ENCODE measurements around the gene TP53. TPM values are rescaled to one million over a fixed set of nuclear protein-coding genes. Genes with fewer than 3 reads are reported as not detected.
"Not testable (repeated sequence)": the region's sequence is repeated elsewhere in the genome, so short reads cannot be mapped to it uniquely, and the experiment has no call there.

Gene TP53
- total and polyA plus RNA-seq, 7 donors, result 7.4 to 36.7 (median 18.1) TPM

DNA sequence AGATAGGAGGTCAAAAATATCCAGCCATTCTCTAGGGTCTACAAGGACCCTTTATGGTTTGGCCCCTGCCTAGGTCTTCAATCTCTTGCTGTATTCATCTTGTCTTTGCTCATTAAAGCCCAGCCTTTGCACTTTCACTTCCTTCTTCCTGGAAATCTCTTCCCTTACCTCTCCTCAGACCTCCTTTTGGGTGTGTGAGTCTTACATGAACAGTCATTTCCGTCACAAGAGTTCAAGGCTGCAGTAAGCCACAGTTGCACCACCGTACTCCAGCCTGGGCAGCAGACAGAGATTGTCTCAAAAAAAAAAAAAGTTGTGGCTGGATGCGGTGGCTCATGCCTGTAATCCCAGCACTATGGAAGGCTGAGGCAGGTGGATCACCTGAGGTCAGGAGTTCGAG, 42.5 kb downstream of the TP53 start:
- Histone ChIP-seq H3K4me1 (no peaks in the 10 kb centered on the region), H3K27me3 (ENCODE audit: insufficient read depth in 3 of 3, low read length in 2 of 3) (peaks cover 0 to 30% (median 0%) of the 10 kb centered on the region in 3 donors), H3K4me3 (no peak overlapping the region), H3K9me3 (no peaks in the 10 kb centered on the region), H3K27ac (no peak overlapping the region), H3K36me3 (ENCODE audit: insufficient read depth in 1 of 2, low read depth in 1 of 2) (no peaks in the 10 kb centered on the region)
- DNase-seq (no peak), ATAC-seq (no peak)
- TF ChIP-seq, protein P1, sequence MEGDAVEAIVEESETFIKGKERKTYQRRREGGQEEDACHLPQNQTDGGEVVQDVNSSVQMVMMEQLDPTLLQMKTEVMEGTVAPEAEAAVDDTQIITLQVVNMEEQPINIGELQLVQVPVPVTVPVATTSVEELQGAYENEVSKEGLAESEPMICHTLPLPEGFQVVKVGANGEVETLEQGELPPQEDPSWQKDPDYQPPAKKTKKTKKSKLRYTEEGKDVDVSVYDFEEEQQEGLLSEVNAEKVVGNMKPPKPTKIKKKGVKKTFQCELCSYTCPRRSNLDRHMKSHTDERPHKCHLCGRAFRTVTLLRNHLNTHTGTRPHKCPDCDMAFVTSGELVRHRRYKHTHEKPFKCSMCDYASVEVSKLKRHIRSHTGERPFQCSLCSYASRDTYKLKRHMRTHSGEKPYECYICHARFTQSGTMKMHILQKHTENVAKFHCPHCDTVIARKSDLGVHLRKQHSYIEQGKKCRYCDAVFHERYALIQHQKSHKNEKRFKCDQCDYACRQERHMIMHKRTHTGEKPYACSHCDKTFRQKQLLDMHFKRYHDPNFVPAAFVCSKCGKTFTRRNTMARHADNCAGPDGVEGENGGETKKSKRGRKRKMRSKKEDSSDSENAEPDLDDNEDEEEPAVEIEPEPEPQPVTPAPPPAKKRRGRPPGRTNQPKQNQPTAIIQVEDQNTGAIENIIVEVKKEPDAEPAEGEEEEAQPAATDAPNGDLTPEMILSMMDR (IDR thresholded peaks at IDR 0.05), result no peak
- intact Hi-C loops (cut with DNase I), result no loop called here
- WGBS, 3 donors, result 86 to 92% (median 91%) methylated on average over 4 of the region's 4 CpGs

DNA sequence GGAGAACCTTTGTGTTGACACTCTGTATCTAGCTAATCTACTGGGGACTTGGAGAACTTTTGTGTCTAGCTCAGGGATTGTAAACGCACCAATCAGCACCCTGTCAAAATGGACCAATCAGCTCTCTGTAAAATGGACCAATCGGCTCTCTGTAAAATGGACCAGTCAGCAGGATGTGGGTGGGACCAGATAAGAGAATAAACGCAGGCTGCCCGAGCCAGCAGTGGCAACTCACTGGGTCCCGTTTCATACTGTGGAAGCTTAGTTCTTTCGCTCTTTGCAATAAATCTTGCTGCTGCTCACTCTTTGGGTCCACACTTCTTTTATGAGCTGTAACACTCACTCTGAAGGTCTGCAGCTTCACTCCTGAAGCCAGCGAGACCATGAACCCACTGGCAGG, 45.7 kb downstream of the TP53 start:
- H3K27me3 ChIP-seq (ENCODE audit: insufficient read depth in 3 of 3, low read length in 2 of 3); H3K36me3 ChIP-seq (ENCODE audit: insufficient read depth in 1 of 2, low read depth in 1 of 2); H3K27ac ChIP-seq; H3K4me3 ChIP-seq; intact Hi-C loops (cut with DNase I); ATAC-seq; H3K9me3 ChIP-seq; DNase-seq; H3K4me1 ChIP-seq: not testable (repeated sequence)
- 46 to 53% (median 51%) methylated on average over 6 to 7 of the region's 7 CpGs for WGBS, 3 donors

DNA sequence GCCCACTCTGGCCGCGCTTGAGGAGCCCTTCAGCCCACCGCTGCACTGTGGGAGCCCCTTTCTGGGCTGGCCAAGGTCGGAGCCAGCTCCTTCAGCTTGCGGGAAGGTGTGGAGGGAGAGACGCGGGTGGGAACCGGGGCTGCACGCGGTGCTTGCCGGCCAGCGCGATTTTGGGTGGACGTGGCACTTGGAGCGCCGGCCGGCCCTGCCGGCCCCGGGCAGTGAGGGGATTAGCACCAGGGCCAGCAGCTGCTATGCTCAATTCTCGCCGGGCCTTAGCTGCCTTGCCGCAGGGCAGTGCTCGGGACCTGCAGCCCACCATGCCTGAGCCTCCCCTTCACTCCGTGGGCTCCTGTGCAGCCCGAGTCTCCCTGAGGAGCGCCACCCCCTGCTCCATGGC, 46.5 kb downstream of the TP53 start:
- ATAC-seq (no peak), DNase-seq (no peak)
- TF ChIP-seq, protein P1 (IDR thresholded peaks at IDR 0.05), result no peak
- Histone ChIP-seq H3K4me1 (no peaks in the 10 kb centered on the region), H3K9me3 (no peaks in the 10 kb centered on the region), H3K36me3 (ENCODE audit: insufficient read depth in 1 of 2, low read depth in 1 of 2) (no peaks in the 10 kb centered on the region), H3K27ac (no peak overlapping the region), H3K27me3 (ENCODE audit: insufficient read depth in 3 of 3, low read length in 2 of 3) (no peaks in the 10 kb centered on the region), H3K4me3 (no peak overlapping the region)
- intact Hi-C loops (cut with DNase I), result no loop called here
- 90 to 92% (median 90%) methylated on average over 24 to 26 of the region's 26 CpGs for WGBS, 3 donors

DNA sequence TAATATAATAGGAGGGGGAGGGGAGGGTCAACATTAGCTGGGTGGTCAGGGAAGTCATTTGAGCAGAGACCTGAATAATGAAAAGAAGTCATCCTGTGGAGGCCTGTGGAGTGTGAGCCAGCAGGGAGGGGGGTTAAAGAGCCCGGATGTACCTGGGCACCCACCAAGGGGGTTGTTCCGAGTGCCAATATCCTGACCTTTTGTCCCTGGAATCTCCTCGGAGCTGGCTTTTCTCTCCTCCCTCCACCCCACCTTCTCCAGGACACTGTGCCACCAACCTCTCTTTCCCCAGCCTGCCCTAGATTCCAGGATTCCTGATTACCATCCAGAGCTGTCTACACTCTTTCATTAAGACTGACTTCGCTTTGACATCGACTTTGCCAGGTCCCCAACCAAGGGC, 51.1 kb downstream of the TP53 start:
- Histone ChIP-seq H3K27ac (no peak overlapping the region), H3K36me3 (ENCODE audit: insufficient read depth in 1 of 2, low read depth in 1 of 2) (no peaks in the 10 kb centered on the region), H3K27me3 (ENCODE audit: insufficient read depth in 3 of 3, low read length in 2 of 3) (no peaks in the 10 kb centered on the region), H3K4me3 (no peak overlapping the region), H3K4me1 (no peaks in the 10 kb centered on the region), H3K9me3 (no peaks in the 10 kb centered on the region)
- DNase-seq (no peak), ATAC-seq (no peak)
- WGBS, 3 donors, result 33 to 49% (median 48%) methylated on average over 5 of the region's 5 CpGs
- intact Hi-C loops (cut with DNase I), result no loop called here
- TF ChIP-seq, protein P1 (IDR thresholded peaks at IDR 0.05), result no peak

DNA sequence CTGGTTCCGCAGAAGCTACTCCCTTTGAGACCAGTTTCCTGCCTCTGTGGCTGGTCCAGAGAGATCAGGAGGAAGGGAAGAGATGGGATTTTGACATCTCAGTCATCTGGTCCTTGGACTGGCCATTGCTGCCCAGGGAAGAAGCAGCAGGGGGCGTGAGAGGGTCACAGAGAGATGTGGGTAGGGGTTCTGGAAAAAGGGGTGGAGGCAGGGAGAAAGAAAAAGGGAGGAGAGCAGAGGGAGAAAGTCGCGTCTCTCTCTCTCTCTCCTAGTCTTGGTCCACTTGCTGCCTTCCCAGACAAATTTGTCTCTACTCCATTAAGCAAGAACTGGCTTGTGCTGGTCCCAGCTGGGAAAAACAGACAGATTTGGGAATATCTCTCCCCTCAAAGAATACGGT, 52.9 kb downstream of the TP53 start:
- H3K4me3 ChIP-seq, result no peak overlapping the region
- no peak for DNase-seq
- no peak overlapping the region for H3K27ac ChIP-seq
- WGBS, 3 donors, result 28 to 32% (median 29%) methylated on average over 5 of the region's 5 CpGs
- no peak for ATAC-seq
- H3K36me3 ChIP-seq (ENCODE audit: insufficient read depth in 1 of 2, low read depth in 1 of 2), result no peaks in the 10 kb centered on the region
- no peaks in the 10 kb centered on the region for H3K27me3 ChIP-seq (ENCODE audit: insufficient read depth in 3 of 3, low read length in 2 of 3)
- intact Hi-C loops (cut with DNase I), result no loop called here
- H3K9me3 ChIP-seq, result no peaks in the 10 kb centered on the region
- H3K4me1 ChIP-seq, result no peaks in the 10 kb centered on the region
- TF ChIP-seq, protein P1 (IDR thresholded peaks at IDR 0.05), result peak; percentile 20

All from psoas muscle (tissue), 8 donors.